HG03342 (cell line): ENCODE results near the gene OSBP2.

Source experiments
- ATAC-seq: cut with Tn5 transposase; IDR thresholded peaks from one replicate; pipeline ENCODE4 v1.9.1; 2021; ENCODE audit warnings: mild to moderate bottlenecking, moderate library complexity; ENCODE audit not compliant: unreplicated experiment

The OSBP2 gene

GRCh38 chr22:30866811-30867271 lies 172.2 kb downstream of the OSBP2 start:
- ATAC-seq: no peak

GRCh38 chr22:30867746-30868662 lies 173.3 kb downstream of the OSBP2 start:
- no peak for ATAC-seq

GRCh38 chr22:30868663-30869385 lies 174.2 kb downstream of the OSBP2 start:
- no peak for ATAC-seq

DNA sequence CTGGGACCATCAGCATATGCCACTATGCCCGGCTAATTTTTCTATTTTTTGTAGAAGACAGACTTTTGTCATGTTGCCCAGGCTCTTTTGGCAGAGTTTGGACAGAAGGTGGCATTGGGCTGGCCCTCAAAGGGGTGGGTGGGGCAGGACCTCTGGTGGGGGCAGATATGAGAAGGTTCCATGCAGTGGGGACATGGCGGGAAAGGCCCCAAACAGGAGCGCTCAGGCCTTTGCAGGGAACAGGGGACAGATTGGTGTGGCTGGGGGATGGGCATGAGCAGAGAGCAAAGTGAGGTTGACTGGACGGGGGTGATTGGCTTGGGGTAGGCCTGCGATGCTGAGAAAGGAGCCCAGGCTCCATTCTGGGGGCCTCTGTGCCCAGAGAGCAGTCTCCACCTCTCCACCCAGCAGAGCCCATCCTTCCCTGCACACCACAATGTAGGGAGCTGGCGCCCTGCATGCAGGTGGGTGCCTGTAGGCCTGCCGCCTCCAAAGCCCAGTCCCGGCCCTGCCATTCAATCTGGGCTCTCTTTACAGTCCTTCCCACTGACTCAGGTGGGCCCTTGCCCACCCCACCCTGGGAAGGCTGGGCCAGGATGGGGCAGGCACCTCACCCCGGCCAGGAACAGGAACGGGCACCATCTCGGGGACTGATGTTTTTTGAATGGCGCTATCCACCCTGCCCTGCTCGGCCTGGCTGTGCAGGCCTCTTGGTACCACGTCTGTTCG lies 175.2 kb downstream of the OSBP2 start:
- ATAC-seq: no peak

DNA sequence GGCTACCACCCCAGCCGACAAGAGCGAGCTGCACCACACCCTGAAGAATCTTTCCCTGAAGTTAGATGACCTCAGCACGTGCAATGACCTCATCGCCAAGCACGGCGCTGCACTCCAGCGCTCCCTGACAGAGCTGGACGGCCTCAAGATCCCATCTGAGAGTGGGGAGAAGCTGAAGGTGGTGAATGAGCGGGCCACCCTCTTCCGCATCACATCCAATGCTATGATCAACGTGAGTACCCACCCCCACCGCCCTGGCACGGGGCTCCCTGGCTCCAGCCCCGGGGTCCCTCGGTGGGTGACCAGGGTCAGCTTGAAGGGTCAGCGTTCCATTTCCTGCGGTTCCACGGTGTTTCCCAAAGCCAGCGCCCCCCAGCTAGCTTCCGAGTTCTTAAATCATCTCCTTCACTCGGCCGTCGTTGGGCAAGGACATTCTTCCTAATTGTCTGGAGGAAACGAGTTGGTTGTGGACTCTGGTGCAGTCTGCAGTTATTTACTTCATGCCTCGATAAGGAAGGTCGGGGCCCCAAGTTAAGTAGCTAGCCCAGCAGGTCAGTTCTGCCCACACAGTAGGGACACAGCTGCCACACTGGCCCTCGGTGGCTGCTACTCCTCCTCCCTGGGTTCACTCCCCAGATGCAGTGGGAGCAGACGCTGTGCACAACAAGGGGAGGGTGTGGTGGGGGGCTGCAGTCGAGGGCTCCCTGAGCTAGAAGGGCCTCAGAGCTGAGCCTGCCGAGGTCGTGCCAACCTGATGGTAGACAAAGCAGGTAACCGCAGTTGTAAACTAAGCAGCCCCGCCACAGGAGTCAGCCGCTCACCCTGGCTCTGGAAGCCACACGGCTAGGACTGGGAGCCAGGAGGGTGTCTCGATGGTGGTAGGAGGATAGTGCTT lies 176.0 kb downstream of the OSBP2 start:
- no peak for ATAC-seq

DNA sequence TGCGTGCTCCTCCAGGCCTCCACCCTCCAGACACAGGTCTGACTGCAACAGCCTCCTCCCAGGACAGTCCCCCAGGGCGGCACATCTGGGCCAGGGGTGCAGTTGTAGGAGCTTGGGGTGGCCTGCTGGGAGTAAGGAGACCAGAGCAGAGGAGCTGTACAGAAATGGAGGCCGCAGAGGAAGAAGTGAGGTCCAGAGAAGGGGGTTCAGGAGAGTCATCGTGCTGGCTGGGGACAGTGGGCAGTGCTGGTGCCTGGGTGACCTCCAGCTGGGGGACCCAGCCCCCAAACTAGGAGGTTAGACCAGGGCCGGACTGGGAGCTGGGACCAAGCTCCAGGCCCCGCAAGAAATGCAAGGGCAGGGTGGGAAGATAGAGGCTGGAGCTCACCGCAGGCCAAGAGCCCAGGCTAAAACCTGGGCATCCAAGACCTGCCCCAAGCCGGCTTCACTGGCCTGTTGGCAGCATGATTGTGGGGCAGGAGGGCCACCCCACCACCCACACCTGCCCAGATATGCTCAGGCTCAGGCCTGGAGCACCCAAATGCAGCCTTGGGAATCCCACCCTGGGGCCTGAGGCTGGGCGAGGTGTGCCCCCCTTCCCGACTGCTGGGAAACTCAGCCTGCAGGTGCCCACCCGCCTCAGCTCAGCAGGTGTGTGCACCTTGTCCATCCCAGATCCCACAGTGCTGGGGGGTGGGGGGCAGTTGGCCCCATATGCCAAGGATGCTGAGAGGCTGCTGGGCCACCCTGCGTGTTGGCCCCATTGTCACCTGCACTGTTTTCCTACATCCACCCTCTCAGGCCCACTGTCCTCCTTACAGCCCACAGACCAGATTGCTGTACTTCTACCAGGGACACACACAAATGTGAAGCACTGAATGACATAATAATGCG lies 177.0 kb downstream of the OSBP2 start:
- no peak for ATAC-seq

DNA sequence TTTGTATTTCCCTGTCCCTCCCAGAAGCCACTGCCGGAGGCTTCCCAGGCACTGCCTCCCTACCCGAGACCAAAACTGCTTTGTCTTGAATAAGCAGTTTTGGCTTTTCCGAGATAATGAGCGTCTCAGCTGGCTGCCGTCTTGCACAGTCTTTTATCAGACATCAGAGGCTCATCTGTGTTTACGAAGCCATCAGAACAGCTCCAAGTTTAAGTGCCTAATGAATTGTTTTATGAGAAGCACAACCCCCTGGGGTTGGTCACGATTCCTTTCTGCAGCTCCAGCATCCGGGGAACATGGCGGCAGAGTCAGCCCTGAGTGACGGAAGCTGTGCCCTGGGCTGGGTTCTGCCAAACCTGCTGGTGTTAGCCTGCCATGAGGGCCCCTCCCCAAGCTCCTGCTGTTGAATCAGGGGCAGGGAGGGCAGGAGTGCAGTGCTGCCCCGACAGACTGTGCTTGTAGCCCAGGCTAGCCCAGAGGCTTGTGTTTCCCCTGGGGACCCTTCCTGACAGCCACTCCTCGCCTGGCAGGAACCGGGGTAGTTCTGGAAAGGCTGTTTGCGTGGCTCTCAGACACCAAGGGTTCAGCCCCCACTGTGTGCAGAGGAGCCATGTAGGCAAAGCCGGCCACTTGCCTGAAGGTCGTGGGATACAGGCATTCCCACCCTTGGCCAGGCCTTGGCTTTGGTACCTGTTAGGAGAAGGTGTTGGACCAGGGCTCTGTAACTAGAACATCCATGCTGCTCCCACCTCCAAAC lies 177.8 kb downstream of the OSBP2 start:
- ATAC-seq: no peak

GRCh38 chr22:30873086-30873650 lies 178.5 kb downstream of the OSBP2 start:
- no peak for ATAC-seq

DNA sequence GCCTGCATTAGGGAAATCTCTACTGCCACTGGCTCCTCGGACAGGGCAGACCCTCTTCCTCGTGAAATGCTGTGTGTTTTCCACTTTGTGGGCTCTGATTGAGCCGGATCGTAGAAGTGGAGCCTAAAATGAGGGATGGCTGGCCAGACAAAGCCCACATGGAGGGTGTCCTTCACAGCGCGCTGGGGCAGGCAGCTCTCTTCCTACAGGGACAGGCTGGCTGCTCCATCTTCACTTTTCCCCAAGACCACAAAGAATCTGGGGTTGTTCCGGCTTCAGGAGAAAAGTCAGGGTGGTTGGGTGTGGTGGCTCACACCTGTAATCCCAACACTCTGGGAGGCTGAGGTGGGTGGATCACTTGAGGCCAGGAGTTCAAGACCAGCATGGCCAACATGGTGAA lies 179.0 kb downstream of the OSBP2 start:
- ATAC-seq: no peak

DNA sequence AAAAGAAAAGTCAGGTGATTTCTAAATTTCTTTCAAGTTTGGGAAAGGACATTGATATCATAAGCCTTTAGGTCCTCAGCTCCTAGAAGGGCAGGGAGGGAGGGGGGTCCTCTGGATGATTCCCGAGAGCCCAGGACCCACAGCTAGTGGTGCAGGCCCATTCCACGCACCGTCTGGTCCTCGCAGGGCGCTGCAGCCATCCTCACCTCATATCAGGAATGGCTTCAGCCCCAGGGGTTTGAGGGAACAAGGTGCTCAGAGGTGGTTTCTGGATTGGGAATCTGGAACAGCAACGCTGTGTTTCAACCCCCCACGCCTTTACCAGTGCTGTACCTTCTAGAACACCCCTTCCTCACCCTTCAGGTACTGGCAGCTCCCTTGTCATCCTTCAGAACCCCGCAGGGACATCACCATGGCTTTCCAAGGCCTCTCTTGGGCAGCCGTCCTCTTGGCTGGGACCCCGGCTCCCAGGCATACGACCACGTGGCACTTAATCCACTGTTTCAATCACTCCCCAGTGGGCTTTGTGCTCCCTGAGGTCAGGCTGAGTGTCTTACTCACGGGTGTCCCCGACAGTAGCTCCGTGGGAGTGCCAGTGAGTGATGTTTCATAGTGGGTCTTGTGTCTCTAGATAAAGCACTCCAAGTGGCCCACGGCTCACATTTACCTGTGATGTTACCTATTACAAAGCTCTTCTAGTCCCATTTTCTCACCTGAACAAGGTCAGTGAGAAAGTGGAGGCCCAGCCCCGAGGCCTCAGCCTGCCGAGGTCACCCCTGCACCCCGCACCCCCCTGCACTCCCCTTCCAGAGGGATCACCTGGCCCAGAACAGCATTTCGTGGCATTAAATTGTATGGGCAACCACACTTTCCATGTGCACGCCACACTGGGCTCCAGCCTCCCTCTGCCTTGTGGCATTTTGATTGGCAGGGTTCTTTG lies 180.0 kb downstream of the OSBP2 start:
- ATAC-seq: no peak

GRCh38 chr22:30875481-30876215 lies 181.0 kb downstream of the OSBP2 start:
- ATAC-seq: no peak

DNA sequence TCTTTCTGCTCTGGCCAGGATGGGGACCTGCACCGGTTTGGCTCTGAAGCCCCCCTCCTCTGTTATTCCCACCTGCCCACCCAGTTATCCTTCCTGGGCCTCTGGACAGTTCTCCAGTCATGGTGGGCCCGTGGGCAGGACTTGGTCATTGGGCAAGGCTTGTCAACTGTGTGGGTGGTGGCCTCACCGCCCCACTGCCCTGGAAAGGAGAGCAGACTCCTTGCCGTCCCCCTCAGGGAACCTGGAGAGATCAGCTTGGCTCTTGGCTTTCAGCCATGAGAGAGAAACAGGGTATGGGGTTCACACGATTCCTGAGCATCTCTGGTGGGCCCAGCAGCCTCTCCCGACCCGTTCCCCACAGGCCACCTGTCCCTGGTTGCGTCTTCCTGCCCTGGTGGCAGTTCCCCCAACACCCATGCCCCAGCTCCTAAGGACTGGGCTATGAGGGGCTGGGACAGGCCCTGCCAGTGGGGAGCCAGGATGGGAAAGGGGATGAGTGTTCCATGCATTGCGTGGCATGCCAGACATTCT lies 181.6 kb downstream of the OSBP2 start:
- no peak for ATAC-seq

- ATAC-seq: no peak
Observed at GRCh38 chr22:30876915-30877553, 182.4 kb downstream of the OSBP2 start.

- ATAC-seq: no peak
Observed at GRCh38 chr22:30877662-30878515, 183.2 kb downstream of the OSBP2 start.
